ENCODE data around the gene OR8B3.

The OR8B3 gene

GRCh38 chr11:124398924-124399323 lies at the start of gene OR8B3:
OR8B3 (minus strand) TSS chr11:124399024; CDS start chr11:124397351, 1,673 bp downstream.
- CTCF ChIA-PET = no interaction called here

GRCh38 chr11:124446916-124447315 lies 48.1 kb upstream of the OR8B3 start:
- ChIA-PET POLR2A (no interaction called here), CTCF (interaction anchor here (1.8 kb wide), 1 partner anchor 139 kb away, joined by 5 read pairs; no protein-coding TSS in a partner anchor)
- no peak for TF ChIP-seq CTCF (IDR thresholded peaks at IDR 0.05; ENCODE audit: insufficient read depth, low read length, missing control alignments)
- H3K4me3 ChIP-seq (ENCODE audit: low read depth, low read length) = no peak overlapping the region
- DNase-seq (ENCODE audit: low read depth, low spot score) = no peak

More at GRCh38 chr11:124398924-124399323, at the start of gene OR8B3:
- POLR2A ChIA-PET = no interaction called here
- no peak for TF ChIP-seq CTCF (IDR thresholded peaks at IDR 0.05; ENCODE audit: insufficient read depth, low read length, missing control alignments)
- no peak within 1 kb of the TSS for H3K4me3 ChIP-seq (ENCODE audit: low read depth, low read length)
- DNase-seq (ENCODE audit: low read depth, low spot score) = no peak

GRCh38 chr11:124445646-124446150 lies 46.9 kb upstream of the OR8B3 start, which contains the start of gene OR8B8:
OR8B8 (minus strand) TSS chr11:124445696; CDS start chr11:124441085, 4,611 bp downstream.
- no peak for DNase-seq (ENCODE audit: low read depth, low spot score)
- no peak for TF ChIP-seq CTCF (IDR thresholded peaks at IDR 0.05; ENCODE audit: insufficient read depth, low read length, missing control alignments)
- POLR2A ChIA-PET = no interaction called here
- CTCF ChIA-PET = no interaction called here
- H3K4me3 ChIP-seq (ENCODE audit: low read depth, low read length) = no peak within 1 kb of the TSS

- POLR2A ChIA-PET = no interaction called here
- CTCF ChIA-PET = interaction anchor here (1.1 kb wide), 1 partner anchor 143 kb away, joined by 6 read pairs; no protein-coding TSS in a partner anchor
- TF ChIP-seq CTCF (IDR thresholded peaks at IDR 0.05; ENCODE audit: insufficient read depth, low read length, missing control alignments) = no peak
- no peak for DNase-seq (ENCODE audit: low read depth, low spot score)
- no peak overlapping the region for H3K4me3 ChIP-seq (ENCODE audit: low read depth, low read length)
Observed at GRCh38 chr11:124442847-124443246, 44.0 kb upstream of the OR8B3 start.

GRCh38 chr11:124442442-124442841 lies 43.6 kb upstream of the OR8B3 start:
- H3K4me3 ChIP-seq (ENCODE audit: low read depth, low read length) = no peak overlapping the region
- ChIA-PET POLR2A (no interaction called here), CTCF (interaction anchor here (1.1 kb wide), 1 partner anchor 143 kb away, joined by 6 read pairs; no protein-coding TSS in a partner anchor)
- no peak for DNase-seq (ENCODE audit: low read depth, low spot score)
- TF ChIP-seq CTCF (IDR thresholded peaks at IDR 0.05; ENCODE audit: insufficient read depth, low read length, missing control alignments) = no peak

- ChIA-PET POLR2A (no interaction called here), CTCF (interaction anchor here (1.3 kb wide), 1 partner anchor 39 kb away, joined by 4 read pairs; no protein-coding TSS in a partner anchor)
- DNase-seq (ENCODE audit: low read depth, low spot score) = no peak
- H3K4me3 ChIP-seq (ENCODE audit: low read depth, low read length) = no peak overlapping the region
- TF ChIP-seq CTCF (IDR thresholded peaks at IDR 0.05; ENCODE audit: insufficient read depth, low read length, missing control alignments) = no peak
Observed at GRCh38 chr11:124441519-124441918, 42.7 kb upstream of the OR8B3 start.
